SK-N-MC (cell line): ENCODE data around the gene CHRNA5.

ENCODE experiments used
- EZH2 ChIP-seq: fragments of 200-600 bp; sonication (generic); IDR thresholded peaks from one replicate; pipeline ENCODE4 v1.6.1; 2017; ENCODE audit warnings: antibody characterized with exemption
- FOXP2 ChIP-seq: optimal IDR thresholded peaks from 2 replicates; pipeline ENCODE3; 2011; ENCODE audit warnings: mild to moderate bottlenecking, moderate library complexity; ENCODE audit not compliant: insufficient read depth; ENCODE audit errors: extremely low read length, control extremely low read depth
- POLR2AphosphoS5 ChIP-seq: IDR thresholded peaks from 2 replicates; pipeline ENCODE4 v1.6.1; 2012; ENCODE audit warnings: mild to moderate bottlenecking, low read depth, low read length, borderline replicate concordance

- TF ChIP-seq EZH2, result no peak
- TF ChIP-seq POLR2AphosphoS5, result no peak
- TF ChIP-seq FOXP2, result no peak
These were observed 75.9 kb downstream of the CHRNA5 start, which contains the start of gene CHRNB4 for GRCh38 chr15:78641102-78641748.
